Right renal cortex interstitium (tissue), 3 donors: ENCODE results near the gene SLCO3A1. TPM values are rescaled to one million over a fixed set of nuclear protein-coding genes. Genes with fewer than 3 reads are reported as not detected.

Experiments used
- DNase-seq, 3 donors: peaks; one replicate each; pipeline ENCODE4 v3.0.0-alpha.2; 2013; ENCODE audit warnings: low read depth in 3 of 3, low spot score in 2 of 3
- polyA plus RNA-seq, 3 donors: library from polyadenylated mRNA; unstranded; fragments of 120-200 nt; gene quantifications; one replicate each; pipeline ENCODE4 v1.2.1, GENCODE V29; 2013; ENCODE audit not compliant: insufficient read length in 3 of 3

The SLCO3A1 gene
- polyA plus RNA-seq, 3 donors: 9.4 to 16.0 (median 14.7) TPM

DNA sequence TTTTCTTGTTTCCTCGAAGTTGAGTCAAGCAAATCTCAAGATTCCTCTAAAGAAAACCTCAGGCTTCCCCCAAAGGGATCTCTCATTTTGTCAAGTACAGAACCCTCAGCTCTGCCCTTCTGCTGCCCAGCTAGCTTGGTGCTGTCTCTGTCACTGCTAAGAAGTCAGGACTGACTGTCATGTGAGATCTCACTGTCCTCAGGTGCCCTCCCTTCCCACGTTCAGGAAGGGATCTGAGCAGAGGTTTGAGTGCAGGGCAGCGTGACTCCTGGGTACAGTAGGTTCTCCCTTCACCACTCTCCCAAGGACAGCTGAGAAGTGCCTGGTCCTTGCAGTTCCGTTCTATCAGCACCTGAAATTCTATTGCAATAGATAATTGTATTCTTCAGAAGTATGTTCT, 229.7 kb downstream of the SLCO3A1 start:
- DNase-seq: no peak

DNA sequence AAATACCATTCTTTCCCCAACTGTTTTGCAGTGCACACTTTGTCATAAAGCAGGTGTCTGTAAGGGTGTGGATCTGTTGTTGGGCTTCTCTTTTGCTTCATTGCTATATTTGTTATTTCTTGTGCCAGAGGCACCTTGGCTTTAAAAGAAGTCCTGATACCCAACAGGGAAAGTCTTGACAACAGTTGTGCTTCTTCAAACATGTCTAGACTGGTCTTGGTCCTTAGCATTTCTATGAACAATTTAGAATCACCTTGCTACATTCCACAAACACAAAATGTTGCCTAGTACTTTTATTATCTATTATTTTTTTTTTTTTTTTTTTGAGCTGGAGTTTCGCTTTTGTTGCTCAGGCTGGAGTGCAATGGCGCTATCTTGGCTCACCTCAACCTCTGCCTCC, 233.7 kb downstream of the SLCO3A1 start:
- no peak for DNase-seq

DNA sequence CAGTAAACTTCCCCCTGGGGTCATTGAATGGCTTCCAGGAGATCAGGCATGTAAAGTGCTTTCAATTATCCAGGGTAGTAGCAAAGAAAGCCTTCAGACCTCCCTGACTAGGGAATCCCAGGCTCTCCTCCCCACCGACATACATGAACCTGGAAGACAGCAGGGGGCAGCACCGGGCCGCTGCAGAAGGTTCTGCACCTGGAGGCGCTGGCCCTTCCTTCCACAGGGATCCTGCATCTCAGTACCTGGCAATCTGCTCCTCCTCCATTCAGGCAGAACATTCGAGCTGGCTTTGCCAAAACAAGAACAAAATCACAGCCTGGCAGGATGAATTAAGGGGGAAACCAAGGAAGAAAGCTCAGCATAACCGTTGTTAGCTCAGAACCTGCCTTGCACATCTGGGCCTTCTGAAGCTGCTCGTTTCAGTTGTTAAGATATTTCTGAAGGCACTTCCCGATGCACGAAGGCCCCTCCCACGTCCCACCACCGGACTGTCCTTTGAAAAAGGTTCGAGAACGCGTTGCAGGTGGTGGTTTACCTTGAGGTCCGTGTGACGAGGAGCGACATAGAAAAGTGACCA, 237.7 kb downstream of the SLCO3A1 start:
- no peak for DNase-seq

DNA sequence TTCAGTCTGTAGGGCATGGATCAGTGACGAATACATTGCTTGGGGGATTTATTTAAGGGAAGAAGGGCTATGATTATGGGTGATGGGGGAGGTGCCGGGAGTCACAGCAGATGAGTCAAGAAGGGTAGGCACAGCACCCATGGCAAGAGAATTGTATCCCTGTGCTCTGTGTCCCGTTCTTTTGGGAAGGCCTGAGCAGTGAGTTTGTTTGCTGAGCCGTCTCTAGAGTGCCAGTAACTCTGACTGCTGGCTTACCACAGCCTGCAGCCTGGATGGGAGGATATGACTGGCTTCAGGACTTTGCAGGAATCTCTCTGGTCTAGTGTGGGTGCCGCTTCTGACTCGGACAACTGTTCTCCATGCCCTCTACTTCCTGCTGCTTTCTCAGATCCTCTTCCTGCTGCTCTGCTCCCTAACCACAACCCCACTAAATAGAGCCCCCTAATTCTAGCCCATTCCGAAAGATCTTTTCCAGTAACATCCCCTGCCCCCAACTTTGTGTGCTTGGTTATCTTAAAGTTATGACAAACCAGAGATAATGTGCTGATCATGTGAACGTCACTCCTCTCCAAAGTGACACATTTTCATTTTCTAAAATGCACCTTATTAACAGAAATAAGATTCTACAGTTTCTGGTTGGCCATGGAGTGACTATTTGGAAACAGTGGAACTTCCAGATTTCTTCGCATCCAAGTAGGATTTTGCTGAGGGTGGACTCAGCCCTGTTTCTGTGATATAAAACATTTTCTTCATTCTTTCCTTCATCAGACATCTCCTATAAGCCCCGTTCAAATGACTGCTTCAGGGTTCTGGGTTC, 239.0 kb downstream of the SLCO3A1 start:
- DNase-seq: no peak

DNA sequence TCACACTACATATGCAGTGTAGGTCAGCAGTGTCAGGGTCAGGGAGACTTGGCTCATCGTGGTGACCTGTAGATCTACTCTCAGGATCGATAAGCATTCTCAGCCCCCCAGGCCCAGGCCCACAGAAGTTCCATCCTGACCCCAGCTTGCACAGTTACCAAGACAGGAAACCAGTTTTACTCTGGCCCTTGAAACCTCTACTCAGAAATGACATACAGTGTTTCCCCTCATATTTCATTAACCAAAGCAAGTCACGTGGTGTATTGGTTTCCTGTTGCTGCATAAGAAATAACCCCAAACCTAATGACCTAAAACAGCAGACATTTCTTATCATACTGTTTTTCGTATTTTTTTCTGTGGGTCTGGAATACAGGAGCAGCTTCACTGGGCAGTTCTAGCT, 242.2 kb downstream of the SLCO3A1 start:
- no peak for DNase-seq

DNA sequence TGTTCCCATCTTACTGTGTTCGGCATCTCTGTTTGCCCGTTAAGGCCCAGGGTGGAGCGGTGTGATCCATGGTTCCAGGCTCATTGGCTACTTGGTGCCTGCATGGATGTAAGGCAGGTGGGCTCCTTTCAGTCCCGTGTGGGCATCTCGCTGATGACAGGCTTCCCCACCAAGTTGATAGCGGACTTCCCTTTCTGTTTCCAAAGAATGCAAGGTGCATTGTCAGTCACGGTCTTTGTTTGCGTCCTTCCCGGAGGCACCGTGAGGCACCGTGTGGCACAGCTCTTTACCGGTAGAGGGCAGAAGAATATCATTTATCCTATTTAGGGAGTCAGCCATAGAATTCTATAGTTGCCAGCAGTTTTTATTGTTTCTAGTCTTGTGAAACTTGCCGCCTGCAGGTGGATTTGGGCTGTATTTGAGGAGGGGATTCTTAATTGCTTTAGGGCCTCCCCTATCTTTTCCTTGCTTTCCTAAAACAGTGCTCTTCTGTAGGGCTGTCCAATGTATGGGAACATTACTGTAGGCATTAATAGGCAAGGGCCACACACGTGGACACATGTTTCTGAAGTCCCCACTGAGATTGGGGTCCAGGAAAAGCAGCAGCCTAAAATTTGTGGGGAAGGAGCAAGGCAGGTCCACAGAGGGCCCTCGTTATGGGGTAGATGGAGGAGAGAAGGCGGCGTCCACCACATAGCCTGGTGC, 244.1 kb downstream of the SLCO3A1 start:
- peak in 1 of 3 donors; percentile 38 for DNase-seq

DNA sequence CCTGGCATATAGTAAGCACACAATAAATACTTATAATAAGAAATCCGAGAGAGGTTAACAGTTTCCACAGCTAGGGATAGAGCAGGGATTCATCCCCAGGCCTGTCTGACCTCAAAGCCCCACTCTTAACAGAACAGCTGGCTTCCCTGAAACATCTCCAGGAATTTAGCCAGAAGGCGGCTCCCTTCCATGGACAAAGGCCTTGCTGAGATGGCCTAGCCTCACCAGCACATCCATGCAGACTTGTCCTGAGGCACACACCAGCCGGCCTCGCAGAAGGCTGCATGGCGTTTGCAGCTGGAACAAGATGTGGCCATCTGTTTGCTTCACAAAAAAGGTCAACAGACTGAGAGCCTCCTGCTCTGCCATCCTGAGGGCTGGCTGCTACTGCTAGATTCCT, 245.4 kb downstream of the SLCO3A1 start:
- DNase-seq: no peak

DNA sequence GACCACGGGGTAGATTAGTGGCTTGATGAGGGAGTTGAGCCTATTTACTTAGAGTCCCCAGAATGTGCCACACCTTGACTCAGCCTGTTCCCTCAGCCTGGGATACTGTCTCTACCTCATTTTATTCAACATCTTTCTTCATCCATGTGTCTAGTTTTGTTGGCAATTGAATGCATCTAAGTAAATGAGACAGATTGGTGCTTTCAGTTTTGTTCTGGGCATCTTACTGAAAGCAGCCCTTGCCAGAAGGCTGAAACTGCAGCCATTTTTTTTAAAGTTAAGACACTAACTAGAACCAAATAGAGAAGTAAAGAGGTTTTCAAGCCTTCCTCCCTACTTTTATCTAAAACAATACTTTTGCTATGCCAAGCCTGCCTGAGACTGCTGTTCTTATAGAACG, 246.8 kb downstream of the SLCO3A1 start:
- DNase-seq: no peak

DNA sequence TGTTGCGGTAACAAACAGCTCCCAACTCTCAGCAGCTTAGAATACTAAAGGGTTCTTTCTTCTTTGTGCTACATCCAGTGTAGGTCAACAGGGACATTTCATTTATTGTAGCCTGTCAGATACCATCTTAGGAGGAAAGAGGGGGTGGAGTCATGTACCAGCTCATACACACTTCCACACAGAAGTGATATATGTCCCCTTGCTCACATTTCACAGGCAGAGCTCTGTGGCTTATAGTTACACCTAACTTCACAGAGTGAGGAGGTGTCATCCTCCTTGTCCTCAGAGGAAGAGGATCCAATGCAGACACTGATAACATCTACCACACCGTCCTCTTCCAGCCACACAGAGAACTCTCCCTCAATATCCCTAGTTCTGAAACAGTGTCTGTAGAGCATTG, 247.2 kb downstream of the SLCO3A1 start:
- DNase-seq: no peak

DNA sequence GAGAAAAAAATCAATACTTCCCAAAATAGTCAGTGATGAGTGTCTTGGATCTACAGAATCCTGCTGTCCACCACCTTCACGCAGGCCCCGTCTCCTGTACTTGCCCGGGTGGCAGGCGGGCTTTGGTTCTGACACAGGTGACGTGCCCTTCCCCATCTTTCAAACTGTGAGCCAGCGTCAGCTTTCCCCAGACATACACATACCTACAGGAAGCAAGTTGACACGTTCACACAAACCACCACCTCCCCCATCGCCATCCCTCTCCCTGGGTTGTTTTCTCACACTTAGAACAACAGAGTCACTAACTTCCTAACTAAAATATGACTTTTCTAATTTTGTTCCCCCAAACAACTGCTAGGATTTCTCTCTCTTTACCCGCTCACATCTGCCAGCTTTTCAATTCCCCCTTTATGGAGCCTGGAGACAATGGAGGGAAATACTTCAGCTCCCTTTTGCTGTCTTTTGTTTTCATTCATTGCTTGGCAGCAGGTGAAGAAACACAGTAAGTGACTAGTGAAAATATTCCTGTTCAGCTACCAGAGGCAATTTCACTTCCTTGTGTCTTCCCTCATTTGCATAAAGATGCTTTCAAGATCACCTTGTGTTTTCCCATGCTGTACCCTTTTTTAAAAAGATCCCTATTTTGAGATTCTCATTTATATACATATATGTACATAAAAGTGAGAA, 248.3 kb downstream of the SLCO3A1 start:
- DNase-seq: no peak

DNA sequence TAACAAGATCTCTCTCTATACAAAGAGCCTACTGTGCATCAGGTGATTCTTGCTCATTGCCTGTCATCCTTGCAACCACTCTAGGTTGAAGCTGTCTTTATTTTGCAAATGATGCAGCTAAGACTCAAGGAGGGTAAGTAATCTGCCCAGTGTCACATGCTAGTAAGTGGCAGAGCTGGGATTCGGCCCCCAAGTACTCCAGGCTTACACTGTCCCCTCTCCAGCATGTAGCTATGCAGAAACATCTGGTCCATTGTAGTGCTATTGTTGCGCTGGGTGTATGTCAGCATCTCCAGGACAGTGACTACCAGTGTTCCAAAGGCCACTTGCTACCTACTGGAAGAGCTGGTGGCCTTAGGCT, 248.9 kb downstream of the SLCO3A1 start:
- DNase-seq: no peak

DNA sequence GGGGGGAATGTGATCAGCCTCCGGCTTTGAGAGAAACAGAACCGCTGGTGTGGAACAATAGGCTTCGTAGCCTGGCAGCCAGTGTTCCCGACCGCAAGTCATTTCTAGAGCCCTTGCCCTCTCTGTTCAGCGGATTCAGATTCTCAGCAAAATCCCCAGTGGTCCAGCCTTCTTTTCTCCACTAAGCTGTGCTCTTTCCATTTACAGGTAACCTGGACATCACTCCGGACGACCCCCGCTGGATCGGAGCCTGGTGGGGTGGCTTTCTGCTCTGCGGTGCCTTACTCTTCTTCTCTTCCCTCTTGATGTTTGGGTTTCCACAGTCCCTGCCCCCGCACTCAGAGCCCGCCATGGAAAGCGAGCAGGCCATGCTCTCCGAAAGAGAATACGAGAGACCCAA, 250.6 kb downstream of the SLCO3A1 start:
- no peak for DNase-seq

DNA sequence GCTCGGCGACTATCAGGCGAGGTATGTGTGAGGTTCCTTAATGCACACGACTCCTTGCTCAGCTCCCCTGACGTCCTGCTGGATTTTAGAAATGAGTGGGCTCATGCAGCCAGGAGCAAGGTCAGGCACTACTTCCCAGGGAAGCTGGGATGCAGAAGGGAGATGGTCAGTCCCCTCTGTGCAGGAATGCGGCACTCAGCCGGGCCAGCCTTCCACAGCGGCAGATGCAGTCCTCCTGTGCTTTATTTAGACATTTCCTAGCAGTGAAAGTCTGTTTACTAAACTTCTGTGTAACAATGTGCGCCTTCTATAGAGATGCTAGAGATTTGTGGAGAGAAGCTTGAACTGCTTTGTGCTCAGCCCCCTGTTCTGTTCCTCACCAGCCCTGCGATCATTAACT, 252.1 kb downstream of the SLCO3A1 start:
- DNase-seq: no peak

DNA sequence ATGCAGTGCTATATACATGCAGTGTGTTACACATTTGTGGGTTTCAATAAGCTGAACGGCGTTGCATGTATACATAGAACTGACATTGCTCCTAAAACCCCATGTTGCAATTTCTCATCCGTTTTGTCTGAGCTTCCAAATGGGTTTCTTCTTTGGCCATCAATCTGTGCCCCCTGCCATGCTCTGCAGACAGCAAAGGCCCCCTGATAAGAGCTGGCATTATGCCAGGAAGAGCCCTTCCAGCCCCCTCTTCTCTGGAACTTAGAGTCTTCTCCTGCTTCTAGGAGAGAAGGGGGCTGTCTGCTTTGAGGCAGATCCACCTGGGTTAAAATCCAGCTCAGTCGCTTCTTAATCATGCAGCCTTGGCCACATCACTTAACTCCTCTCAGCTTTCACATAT, 254.0 kb downstream of the SLCO3A1 start:
- DNase-seq: no peak

DNA sequence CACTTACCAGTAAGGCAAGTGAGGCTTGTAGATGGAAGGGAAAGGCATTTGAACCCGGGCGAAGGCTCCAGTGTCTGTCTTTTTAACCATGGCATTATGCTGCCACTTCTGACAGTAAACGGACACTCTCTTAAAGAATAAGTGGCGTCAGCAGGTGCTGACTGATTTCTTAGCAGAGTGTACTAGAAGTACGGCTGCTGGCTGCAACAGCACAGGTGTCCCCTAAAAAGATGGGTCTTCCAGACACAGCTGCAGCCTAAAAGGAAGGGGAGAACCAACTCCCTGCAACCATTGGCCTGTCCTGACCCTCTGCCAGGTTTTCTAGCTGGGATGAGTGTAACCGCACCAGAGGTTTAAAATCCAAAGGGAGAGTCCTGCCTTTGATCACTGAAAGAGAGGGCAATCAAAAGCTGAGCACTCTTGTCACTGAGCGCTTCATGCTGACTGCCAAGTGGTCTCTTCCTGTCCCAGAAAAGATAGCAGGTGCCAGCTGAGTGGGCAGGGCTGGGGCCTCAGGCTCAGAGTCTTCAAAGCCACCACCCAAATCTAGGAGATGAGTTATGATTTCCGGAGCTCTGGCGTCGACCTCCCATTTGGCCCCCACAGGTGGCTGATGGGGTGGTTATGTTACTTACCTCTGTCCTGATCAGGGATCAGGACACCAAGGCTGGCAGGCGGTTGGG, 255.8 kb downstream of the SLCO3A1 start:
- no peak for DNase-seq

DNA sequence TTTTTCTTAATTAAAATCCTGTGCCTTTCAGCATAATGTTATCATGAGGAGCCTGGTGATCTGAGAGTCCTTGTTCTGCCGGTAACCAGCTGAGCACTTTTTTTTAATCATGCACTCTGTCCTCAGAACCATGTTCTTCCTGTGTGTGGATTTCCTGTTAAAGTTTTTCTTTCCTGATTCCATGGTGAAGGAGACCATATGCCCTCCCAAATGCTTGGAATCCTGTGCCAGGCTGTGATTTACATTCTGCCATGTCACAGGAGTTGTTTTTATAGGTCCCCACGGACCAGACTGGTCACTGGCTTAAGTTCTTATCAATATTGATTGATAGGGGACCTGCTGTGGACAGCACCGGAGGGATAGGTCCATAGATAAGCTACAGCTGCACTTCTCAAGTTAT, 257.8 kb downstream of the SLCO3A1 start:
- no peak for DNase-seq

DNA sequence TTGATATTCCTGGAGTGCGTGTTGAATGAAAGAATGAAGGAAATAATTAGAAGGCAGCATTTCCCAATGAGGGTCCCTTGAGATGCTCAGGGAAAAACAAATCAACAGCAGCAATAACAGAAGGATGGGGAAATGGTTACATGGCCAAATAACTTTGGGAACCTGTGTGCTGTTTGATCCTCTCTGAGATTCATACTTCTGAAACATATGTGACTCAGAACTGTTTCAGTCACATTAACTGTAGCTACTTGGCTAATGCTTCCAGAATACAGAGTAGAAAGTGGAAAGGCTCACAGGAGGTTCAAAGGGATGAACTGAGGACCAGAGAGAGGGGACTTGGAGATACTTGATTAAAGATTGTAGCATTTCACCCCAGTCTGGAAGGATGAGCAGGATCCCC, 258.2 kb downstream of the SLCO3A1 start:
- DNase-seq: no peak

DNA sequence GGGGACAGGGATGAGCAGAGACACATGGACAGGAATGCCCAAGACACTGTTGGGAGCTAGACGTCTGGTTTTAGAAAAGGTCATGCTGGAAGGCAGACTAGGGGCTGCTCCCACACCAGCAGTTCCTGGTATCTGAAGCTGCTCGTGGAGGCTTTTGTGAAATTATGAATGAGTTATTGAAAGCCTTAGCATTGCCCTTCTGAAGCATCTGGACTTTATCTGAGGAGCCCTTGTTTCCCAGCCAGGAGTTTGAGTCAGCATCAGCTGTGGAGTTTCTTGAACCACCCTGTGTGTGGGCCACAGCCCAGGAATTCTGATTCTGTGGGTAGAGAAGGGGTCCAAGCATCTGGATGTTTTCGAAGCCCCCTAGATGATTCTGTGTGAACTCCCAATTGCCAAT, 258.7 kb downstream of the SLCO3A1 start:
- no peak for DNase-seq

DNA sequence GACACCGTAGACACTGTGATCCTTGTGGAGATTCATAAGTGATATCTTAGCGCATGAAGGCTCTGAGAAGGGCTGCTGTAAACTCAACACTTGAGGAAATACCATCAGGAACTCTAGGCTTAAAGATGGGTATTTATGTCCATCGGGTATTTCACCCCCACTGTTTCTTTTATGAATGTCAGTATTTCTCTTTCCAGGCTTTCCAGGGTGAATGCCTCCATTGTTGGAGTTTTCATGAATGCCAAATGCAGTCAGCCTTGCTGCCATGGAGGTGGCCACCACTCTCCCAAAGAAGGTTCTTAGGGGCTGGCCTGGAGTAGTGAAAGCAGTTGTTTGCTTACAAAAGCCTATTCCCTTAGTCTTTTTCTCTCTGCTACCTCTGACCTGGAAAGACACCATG, 259.2 kb downstream of the SLCO3A1 start:
- DNase-seq: no peak

DNA sequence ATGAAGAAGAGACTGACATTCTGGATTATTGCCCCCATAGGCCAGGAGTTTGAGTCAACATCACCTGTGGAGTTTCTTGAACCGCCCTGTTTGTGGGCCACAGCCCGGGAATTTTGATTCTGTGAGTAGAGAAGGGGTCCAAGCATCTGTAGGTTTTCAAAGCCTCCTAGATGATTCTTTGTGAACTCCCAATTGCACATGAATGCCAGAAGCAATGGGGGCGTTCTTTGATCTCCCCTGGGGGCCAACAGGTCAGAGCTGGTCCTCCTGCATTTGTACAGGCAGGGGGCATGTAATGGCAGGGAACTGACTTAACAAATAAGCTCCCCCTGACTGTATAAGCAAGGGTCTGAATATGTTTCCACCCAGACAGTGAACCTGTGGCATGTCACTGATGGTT, 260.3 kb downstream of the SLCO3A1 start:
- DNase-seq: no peak

DNA sequence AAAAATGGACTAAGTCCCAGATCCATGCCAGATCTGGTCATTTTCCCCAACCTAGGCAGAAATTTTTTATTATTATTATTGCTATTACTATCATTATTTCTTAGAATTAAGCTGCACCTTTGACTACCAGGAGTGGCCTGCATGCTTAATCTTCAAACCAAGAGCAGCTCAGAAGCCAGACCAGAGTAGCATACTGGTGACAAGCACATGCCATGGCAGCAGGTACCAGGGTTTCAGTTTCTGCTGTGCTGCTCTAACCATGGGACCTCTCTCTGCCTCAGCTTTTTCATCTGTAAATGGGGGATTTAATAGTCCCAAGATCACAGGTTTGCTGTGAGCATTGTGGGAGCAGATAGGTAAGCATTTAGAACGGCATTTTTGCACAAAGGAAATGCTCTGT, 262.3 kb downstream of the SLCO3A1 start:
- DNase-seq: no peak
